ENCODE measurements around the gene TGM1. TPM values are rescaled to one million over a fixed set of nuclear protein-coding genes. Genes with fewer than 3 reads are reported as not detected.
A peak's percentile ranks its signal among the peaks of the same experiment; 100 is the strongest.
"Not testable (repeated sequence)": the region's sequence is repeated elsewhere in the genome, so short reads cannot be mapped to it uniquely, and the experiment has no call there.

TGM1 gene
- polyA plus RNA-seq, 2 donors = 609 to 890 TPM

GRCh38 chr14:24213866-24214662, 48.9 kb downstream of the TGM1 start:
- H3K4me3 ChIP-seq (ENCODE audit: low read depth in 1 of 2, low read length in 2 of 2) = peak overlapping the region in 1 of 2 donors; percentile 82
- no peaks in the 10 kb centered on the region for H3K4me1 ChIP-seq (ENCODE audit: control insufficient read depth in 2 of 2, insufficient read depth in 2 of 2, low read length in 1 of 2)
- 88 to 92% methylated on average over 7 of the region's 7 CpGs for WGBS, 2 donors

GRCh38 chr14:24212924-24213865, 49.8 kb downstream of the TGM1 start, which contains the start of gene CHMP4A:
CHMP4A (minus strand) TSS chr14:24213488; CDS start chr14:24213439, 49 bp downstream.
- Histone ChIP-seq H3K4me3 (ENCODE audit: low read depth in 1 of 2, low read length in 2 of 2) (peak within 1 kb of the TSS; percentile 75 to 82), H3K27ac (ENCODE audit: low read depth in 2 of 2, low read length in 1 of 2) (peak within 1 kb of the TSS; percentile 99 to 100), H3K4me1 (ENCODE audit: control insufficient read depth in 2 of 2, insufficient read depth in 2 of 2, low read length in 1 of 2) (no peaks in the 10 kb centered on the region), H3K9me3 (ENCODE audit: control insufficient read depth in 2 of 2, insufficient read depth in 1 of 2, low read depth in 1 of 2, low read length in 1 of 2) (no peaks in the 10 kb centered on the region), H3K36me3 (ENCODE audit: control insufficient read depth in 2 of 2, insufficient read depth in 2 of 2, low read length in 1 of 2) (peaks cover 19 to 20% of the 10 kb centered on the region in 2 donors), H3K27me3 (ENCODE audit: control insufficient read depth in 1 of 2, insufficient read depth in 2 of 2, low read length in 2 of 2) (no peaks in the 10 kb centered on the region)
- 0 to 1% methylated on average over 44 to 53 of the region's 53 CpGs for WGBS, 2 donors

More at GRCh38 chr14:24213866-24214662, 48.9 kb downstream of the TGM1 start:
- Histone ChIP-seq H3K27me3 (ENCODE audit: control insufficient read depth in 1 of 2, insufficient read depth in 2 of 2, low read length in 2 of 2) (no peaks in the 10 kb centered on the region), H3K9me3 (ENCODE audit: control insufficient read depth in 2 of 2, insufficient read depth in 1 of 2, low read depth in 1 of 2, low read length in 1 of 2) (no peaks in the 10 kb centered on the region), H3K36me3 (ENCODE audit: control insufficient read depth in 2 of 2, insufficient read depth in 2 of 2, low read length in 1 of 2) (peaks cover 19 to 21% of the 10 kb centered on the region in 2 donors), H3K27ac (ENCODE audit: low read depth in 2 of 2, low read length in 1 of 2) (peak overlapping the region; percentile 99 to 100)

DNA sequence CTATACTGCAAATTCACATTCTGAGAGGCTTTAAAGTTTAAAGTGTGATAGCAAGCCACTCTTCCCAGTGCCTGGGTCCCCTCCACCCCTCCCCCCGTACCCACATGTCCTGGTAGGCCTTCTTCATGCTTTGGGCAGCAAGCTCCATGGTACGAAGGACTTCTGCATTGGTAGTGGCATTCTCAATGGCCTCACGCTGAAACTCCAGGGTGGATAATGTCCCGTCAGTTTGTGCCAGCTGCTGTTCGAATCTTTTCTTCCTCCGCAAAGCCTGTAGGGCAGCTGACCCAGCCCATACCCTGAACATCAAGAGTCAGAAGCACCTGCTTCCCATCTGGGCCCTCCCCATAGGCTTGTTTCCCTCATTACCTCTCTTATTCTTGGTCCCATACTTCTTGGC, 51.7 kb downstream of the TGM1 start:
- 89 to 93% methylated on average over 6 of the region's 6 CpGs for WGBS, 2 donors
- no peaks in the 10 kb centered on the region for H3K4me1 ChIP-seq (ENCODE audit: control insufficient read depth in 2 of 2, insufficient read depth in 2 of 2, low read length in 1 of 2)
- peak overlapping the region in 1 of 2 donors; percentile 10 for H3K27ac ChIP-seq (ENCODE audit: low read depth in 2 of 2, low read length in 1 of 2)
- H3K36me3 ChIP-seq (ENCODE audit: control insufficient read depth in 2 of 2, insufficient read depth in 2 of 2, low read length in 1 of 2) = peaks cover 23 to 24% of the 10 kb centered on the region in 2 donors
- H3K4me3 ChIP-seq (ENCODE audit: low read depth in 1 of 2, low read length in 2 of 2) = no peak overlapping the region
- no peaks in the 10 kb centered on the region for H3K27me3 ChIP-seq (ENCODE audit: control insufficient read depth in 1 of 2, insufficient read depth in 2 of 2, low read length in 2 of 2)
- H3K9me3 ChIP-seq (ENCODE audit: control insufficient read depth in 2 of 2, insufficient read depth in 1 of 2, low read depth in 1 of 2, low read length in 1 of 2) = no peaks in the 10 kb centered on the region

DNA sequence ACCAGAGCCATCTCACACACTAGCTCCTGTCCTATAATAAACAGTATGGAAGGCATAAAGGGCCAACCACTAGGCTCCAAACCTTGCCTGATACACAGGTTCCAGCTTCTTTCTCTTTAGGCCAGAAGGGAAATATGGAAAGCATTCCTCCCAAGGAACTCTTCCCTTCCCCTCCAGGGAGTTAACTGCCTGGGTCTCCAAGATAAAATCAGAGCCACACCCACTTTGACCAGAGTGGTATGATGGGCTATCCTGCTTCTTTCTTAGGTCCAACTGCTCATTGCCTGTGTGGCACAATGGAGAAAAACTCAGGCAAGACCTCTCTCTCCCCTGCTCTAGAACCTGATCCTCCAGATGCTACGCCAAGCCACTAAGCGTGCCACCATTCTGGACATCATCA, 55.4 kb downstream of the TGM1 start:
- peaks cover 23 to 26% of the 10 kb centered on the region in 2 donors for H3K36me3 ChIP-seq (ENCODE audit: control insufficient read depth in 2 of 2, insufficient read depth in 2 of 2, low read length in 1 of 2)
- H3K4me1 ChIP-seq (ENCODE audit: control insufficient read depth in 2 of 2, insufficient read depth in 2 of 2, low read length in 1 of 2) = no peaks in the 10 kb centered on the region
- no peak overlapping the region for H3K4me3 ChIP-seq (ENCODE audit: low read depth in 1 of 2, low read length in 2 of 2)
- no peaks in the 10 kb centered on the region for H3K9me3 ChIP-seq (ENCODE audit: control insufficient read depth in 2 of 2, insufficient read depth in 1 of 2, low read depth in 1 of 2, low read length in 1 of 2)
- WGBS, 2 donors = 99 to 100% methylated on average over 2 of the region's 2 CpGs
- no peak overlapping the region for H3K27ac ChIP-seq (ENCODE audit: low read depth in 2 of 2, low read length in 1 of 2)
- H3K27me3 ChIP-seq (ENCODE audit: control insufficient read depth in 1 of 2, insufficient read depth in 2 of 2, low read length in 2 of 2) = no peaks in the 10 kb centered on the region

DNA sequence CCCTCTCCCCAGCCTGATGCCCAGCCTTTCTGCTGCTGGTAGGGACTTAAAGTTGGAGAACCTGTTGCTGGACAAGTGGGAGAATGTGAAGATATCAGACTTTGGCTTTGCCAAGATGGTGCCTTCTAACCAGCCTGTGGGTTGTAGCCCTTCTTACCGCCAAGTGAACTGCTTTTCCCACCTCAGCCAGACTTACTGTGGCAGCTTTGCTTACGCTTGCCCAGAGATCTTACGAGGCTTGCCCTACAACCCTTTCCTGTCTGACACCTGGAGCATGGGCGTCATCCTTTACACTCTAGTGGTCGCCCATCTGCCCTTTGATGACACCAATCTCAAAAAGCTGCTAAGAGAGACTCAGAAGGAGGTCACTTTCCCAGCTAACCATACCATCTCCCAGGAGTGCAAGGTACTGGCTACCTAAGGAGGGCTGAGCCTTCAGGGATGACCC, 55.8 kb downstream of the TGM1 start:
- Histone ChIP-seq H3K4me3 (ENCODE audit: low read depth in 1 of 2, low read length in 2 of 2) (no peak overlapping the region), H3K27me3 (ENCODE audit: control insufficient read depth in 1 of 2, insufficient read depth in 2 of 2, low read length in 2 of 2) (no peaks in the 10 kb centered on the region), H3K27ac (ENCODE audit: low read depth in 2 of 2, low read length in 1 of 2) (no peak overlapping the region), H3K36me3 (ENCODE audit: control insufficient read depth in 2 of 2, insufficient read depth in 2 of 2, low read length in 1 of 2) (peaks cover 23 to 26% of the 10 kb centered on the region in 2 donors), H3K9me3 (ENCODE audit: control insufficient read depth in 2 of 2, insufficient read depth in 1 of 2, low read depth in 1 of 2, low read length in 1 of 2) (no peaks in the 10 kb centered on the region), H3K4me1 (ENCODE audit: control insufficient read depth in 2 of 2, insufficient read depth in 2 of 2, low read length in 1 of 2) (no peaks in the 10 kb centered on the region)
- 92 to 93% methylated on average over 5 of the region's 5 CpGs for WGBS, 2 donors

DNA sequence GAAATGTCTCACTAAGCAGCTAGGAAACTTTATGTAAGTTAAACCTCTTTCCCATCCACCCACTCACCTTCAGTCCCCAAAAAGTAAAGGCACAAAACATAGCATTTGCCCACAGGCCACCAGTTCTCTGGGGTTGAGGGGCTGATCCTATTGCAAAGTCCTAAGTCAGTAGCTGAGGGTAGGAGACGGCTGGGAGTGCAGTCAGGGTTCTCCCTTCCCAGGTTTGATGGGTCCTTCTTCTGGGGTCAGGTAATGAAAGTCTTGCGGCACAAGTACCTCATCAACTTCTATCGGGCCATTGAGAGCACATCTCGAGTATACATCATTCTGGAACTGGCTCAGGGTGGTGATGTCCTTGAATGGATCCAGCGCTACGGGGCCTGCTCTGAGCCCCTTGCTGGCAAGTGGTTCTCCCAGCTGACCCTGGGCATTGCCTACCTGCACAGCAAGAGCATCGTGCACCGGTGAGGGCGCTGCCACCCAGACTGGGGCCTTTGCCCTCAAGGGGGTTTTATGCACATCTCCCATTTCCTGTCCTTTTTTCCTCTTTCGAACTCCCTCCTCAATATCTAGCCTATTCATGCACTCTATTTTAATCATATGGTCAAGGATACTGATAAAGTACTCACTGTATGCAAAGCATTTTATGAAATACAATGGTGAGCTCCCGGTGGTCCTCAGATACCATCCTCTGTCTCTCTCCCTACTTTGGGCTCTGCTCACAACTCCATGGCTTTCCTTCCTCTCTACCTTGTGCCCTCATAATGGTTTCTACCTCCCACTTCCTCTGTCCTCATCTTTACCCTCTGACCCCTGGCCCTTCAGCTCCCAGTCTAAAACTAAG, 56.5 kb downstream of the TGM1 start:
- 97% methylated on average over 11 of the region's 11 CpGs for WGBS, 2 donors
- H3K36me3 ChIP-seq (ENCODE audit: control insufficient read depth in 2 of 2, insufficient read depth in 2 of 2, low read length in 1 of 2) = peaks cover 23 to 25% of the 10 kb centered on the region in 2 donors

DNA sequence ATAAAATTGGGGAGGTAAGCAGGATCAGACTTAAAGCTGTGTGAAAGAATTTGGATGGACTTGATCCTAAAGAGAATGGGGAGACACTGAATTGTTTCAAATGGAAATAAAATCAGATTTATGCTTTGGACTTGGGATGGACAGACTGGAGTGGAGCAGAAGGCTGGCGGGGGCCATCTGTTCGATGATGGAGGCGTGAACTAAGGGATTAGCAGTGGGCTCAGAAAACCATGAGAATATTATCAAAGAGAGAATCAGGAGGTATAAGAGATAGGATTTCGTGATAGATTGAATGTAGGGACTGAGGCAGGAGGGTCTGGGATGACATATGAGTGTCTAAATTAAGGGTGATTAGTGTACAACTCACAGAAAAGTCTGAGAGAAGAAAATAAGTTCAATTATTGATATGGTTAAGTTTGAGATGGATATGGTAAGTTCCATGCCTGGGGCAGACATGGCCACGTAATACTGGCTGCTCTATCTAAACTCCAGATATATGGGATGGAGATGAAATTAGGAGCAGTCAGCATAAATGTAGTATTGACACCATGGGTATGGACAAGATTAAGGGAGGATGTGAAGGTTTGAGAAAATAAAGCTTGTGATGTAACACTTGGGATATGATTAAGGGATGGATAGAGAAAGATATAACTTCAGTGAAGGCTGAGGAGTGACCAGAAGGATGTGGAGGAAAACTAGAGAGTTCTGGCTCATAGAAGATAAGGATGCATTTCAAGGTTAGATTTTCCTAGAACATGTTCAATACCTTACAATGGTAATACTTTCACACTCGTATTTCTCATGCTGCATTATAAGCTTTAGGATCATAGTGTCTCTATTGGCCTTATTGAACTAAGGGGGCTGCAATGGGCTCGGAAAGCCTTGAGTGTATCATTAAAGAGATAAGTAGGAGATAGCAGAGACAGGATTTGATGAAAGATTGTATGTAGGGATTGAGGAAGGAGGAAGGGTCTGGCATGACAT, 58.5 kb downstream of the TGM1 start:
- Histone ChIP-seq H3K9me3 (ENCODE audit: control insufficient read depth in 2 of 2, insufficient read depth in 1 of 2, low read depth in 1 of 2, low read length in 1 of 2) (no peaks in the 10 kb centered on the region), H3K4me1 (ENCODE audit: control insufficient read depth in 2 of 2, insufficient read depth in 2 of 2, low read length in 1 of 2) (no peaks in the 10 kb centered on the region), H3K27ac (ENCODE audit: low read depth in 2 of 2, low read length in 1 of 2) (no peak overlapping the region), H3K36me3 (ENCODE audit: control insufficient read depth in 2 of 2, insufficient read depth in 2 of 2, low read length in 1 of 2) (peaks cover 9 to 14% of the 10 kb centered on the region in 2 donors), H3K4me3 (ENCODE audit: low read depth in 1 of 2, low read length in 2 of 2) (no peak overlapping the region), H3K27me3 (ENCODE audit: control insufficient read depth in 1 of 2, insufficient read depth in 2 of 2, low read length in 2 of 2) (no peaks in the 10 kb centered on the region)
- 90 to 95% methylated on average over 7 of the region's 7 CpGs for WGBS, 2 donors

More for the DNA sequence above, 56.5 kb downstream of the TGM1 start:
- H3K4me3 ChIP-seq (ENCODE audit: low read depth in 1 of 2, low read length in 2 of 2) = no peak overlapping the region
- H3K27ac ChIP-seq (ENCODE audit: low read depth in 2 of 2, low read length in 1 of 2) = no peak overlapping the region
- H3K9me3 ChIP-seq (ENCODE audit: control insufficient read depth in 2 of 2, insufficient read depth in 1 of 2, low read depth in 1 of 2, low read length in 1 of 2) = no peaks in the 10 kb centered on the region
- no peaks in the 10 kb centered on the region for H3K27me3 ChIP-seq (ENCODE audit: control insufficient read depth in 1 of 2, insufficient read depth in 2 of 2, low read length in 2 of 2)
- no peaks in the 10 kb centered on the region for H3K4me1 ChIP-seq (ENCODE audit: control insufficient read depth in 2 of 2, insufficient read depth in 2 of 2, low read length in 1 of 2)

DNA sequence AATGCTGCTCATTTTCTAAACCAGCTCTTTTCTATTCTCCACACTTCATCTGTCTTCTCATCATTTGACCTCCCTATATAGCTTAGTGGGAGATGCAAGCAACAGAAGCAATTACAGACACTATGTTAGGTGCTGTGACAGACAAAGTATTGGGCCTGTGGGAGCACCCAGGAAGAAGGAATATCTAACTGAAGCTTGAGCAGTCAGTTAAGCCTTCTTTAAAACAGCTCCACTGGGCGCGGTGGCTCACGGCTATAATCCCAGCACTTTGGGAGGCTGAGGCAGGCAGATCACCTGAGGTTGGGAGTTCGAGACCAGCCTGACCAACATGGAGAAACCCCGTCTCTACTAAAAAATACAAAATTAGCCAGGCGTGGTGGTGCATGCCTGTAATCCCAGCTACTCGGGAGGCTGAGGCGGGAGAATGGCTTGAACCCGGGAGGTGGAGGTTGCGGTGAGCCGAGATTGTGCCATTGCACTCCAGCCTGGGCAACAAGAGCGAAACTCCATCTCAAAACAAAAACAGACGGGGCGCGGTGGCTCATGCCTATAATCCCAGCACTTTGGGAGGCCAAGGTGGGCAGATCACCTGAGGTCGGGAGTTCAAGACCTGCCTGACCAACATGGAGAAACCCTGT, 59.6 kb downstream of the TGM1 start:
- not testable (repeated sequence) for H3K27ac ChIP-seq (ENCODE audit: low read depth in 2 of 2, low read length in 1 of 2); H3K9me3 ChIP-seq (ENCODE audit: control insufficient read depth in 2 of 2, insufficient read depth in 1 of 2, low read depth in 1 of 2, low read length in 1 of 2); H3K4me3 ChIP-seq (ENCODE audit: low read depth in 1 of 2, low read length in 2 of 2); H3K4me1 ChIP-seq (ENCODE audit: control insufficient read depth in 2 of 2, insufficient read depth in 2 of 2, low read length in 1 of 2); H3K36me3 ChIP-seq (ENCODE audit: control insufficient read depth in 2 of 2, insufficient read depth in 2 of 2, low read length in 1 of 2); H3K27me3 ChIP-seq (ENCODE audit: control insufficient read depth in 1 of 2, insufficient read depth in 2 of 2, low read length in 2 of 2)
- 96 to 97% methylated on average over 16 of the region's 16 CpGs for WGBS, 2 donors
